ENCODE results near the gene KISS1.
A peak's percentile ranks its signal among the peaks of the same experiment; 100 is the strongest.

The KISS1 gene

GRCh38 chr1:204162494-204163074 lies 33.7 kb downstream of the KISS1 start:
- Mint-ChIP-seq H3K4me1 (ENCODE audit: low read depth) (no peaks in the 10 kb centered on the region), H3K9me3 (ENCODE audit: low read depth) (peaks cover 4% of the 10 kb centered on the region), H3K27ac (no peak overlapping the region), H3K36me3 (peaks cover 2% of the 10 kb centered on the region), H3K27me3 (peaks cover 4% of the 10 kb centered on the region), H3K4me3 (no peak overlapping the region)

- no peak overlapping the region for H3K27ac Mint-ChIP-seq
- no peak overlapping the region for H3K4me3 Mint-ChIP-seq
- H3K9me3 Mint-ChIP-seq (ENCODE audit: low read depth) = no peaks in the 10 kb centered on the region
- H3K36me3 Mint-ChIP-seq = no peaks in the 10 kb centered on the region
- no peaks in the 10 kb centered on the region for H3K4me1 Mint-ChIP-seq (ENCODE audit: low read depth)
- H3K27me3 Mint-ChIP-seq = peaks cover 4% of the 10 kb centered on the region
Observed at GRCh38 chr1:204161609-204162493, 34.4 kb downstream of the KISS1 start.

- Mint-ChIP-seq H3K4me1 (ENCODE audit: low read depth) (no peaks in the 10 kb centered on the region), H3K4me3 (no peak overlapping the region), H3K27ac (no peak overlapping the region), H3K36me3 (no peaks in the 10 kb centered on the region), H3K9me3 (ENCODE audit: low read depth) (no peaks in the 10 kb centered on the region), H3K27me3 (peaks cover 2% of the 10 kb centered on the region)
Observed at GRCh38 chr1:204157962-204158361, 38.3 kb downstream of the KISS1 start.

- no peaks in the 10 kb centered on the region for H3K4me1 Mint-ChIP-seq (ENCODE audit: low read depth)
- H3K9me3 Mint-ChIP-seq (ENCODE audit: low read depth) = no peaks in the 10 kb centered on the region
- H3K4me3 Mint-ChIP-seq = no peak overlapping the region
- no peaks in the 10 kb centered on the region for H3K36me3 Mint-ChIP-seq
- no peaks in the 10 kb centered on the region for H3K27me3 Mint-ChIP-seq
- H3K27ac Mint-ChIP-seq = no peak overlapping the region
Observed at GRCh38 chr1:204155881-204156280, 40.4 kb downstream of the KISS1 start.

- Mint-ChIP-seq H3K4me3 (no peak overlapping the region), H3K27ac (no peak overlapping the region), H3K36me3 (no peaks in the 10 kb centered on the region), H3K4me1 (ENCODE audit: low read depth) (peaks cover 4% of the 10 kb centered on the region), H3K27me3 (no peaks in the 10 kb centered on the region), H3K9me3 (ENCODE audit: low read depth) (no peaks in the 10 kb centered on the region)
Observed at GRCh38 chr1:204154568-204155255, 41.6 kb downstream of the KISS1 start.

- H3K4me3 Mint-ChIP-seq = peak overlapping the region; percentile 20
- H3K27ac Mint-ChIP-seq = no peak overlapping the region
- no peaks in the 10 kb centered on the region for H3K27me3 Mint-ChIP-seq
- H3K9me3 Mint-ChIP-seq (ENCODE audit: low read depth) = no peaks in the 10 kb centered on the region
- peaks cover 4% of the 10 kb centered on the region for H3K4me1 Mint-ChIP-seq (ENCODE audit: low read depth)
- no peaks in the 10 kb centered on the region for H3K36me3 Mint-ChIP-seq
Observed at GRCh38 chr1:204153667-204154066, 42.6 kb downstream of the KISS1 start.

GRCh38 chr1:204152310-204153044 lies 43.8 kb downstream of the KISS1 start:
- H3K27me3 Mint-ChIP-seq = no peaks in the 10 kb centered on the region

GRCh38 chr1:204151552-204152309 lies 44.6 kb downstream of the KISS1 start, which contains the start of gene ETNK2:
Gene ETNK2 (minus strand): TSS chr1:204152044. CDS start chr1:204151852, 192 bp downstream.
- Mint-ChIP-seq H3K4me3 (peak within 1 kb of the TSS; percentile 78), H3K27ac (peak within 1 kb of the TSS; percentile 16), H3K36me3 (no peaks in the 10 kb centered on the region), H3K9me3 (ENCODE audit: low read depth) (no peaks in the 10 kb centered on the region), H3K4me1 (ENCODE audit: low read depth) (peaks cover 4% of the 10 kb centered on the region), H3K27me3 (no peaks in the 10 kb centered on the region)

More at GRCh38 chr1:204152310-204153044, 43.8 kb downstream of the KISS1 start:
- H3K9me3 Mint-ChIP-seq (ENCODE audit: low read depth) = no peaks in the 10 kb centered on the region
- H3K4me3 Mint-ChIP-seq = peak overlapping the region; percentile 71
- H3K27ac Mint-ChIP-seq = peak overlapping the region; percentile 16
- peaks cover 4% of the 10 kb centered on the region for H3K4me1 Mint-ChIP-seq (ENCODE audit: low read depth)
- no peaks in the 10 kb centered on the region for H3K36me3 Mint-ChIP-seq

GRCh38 chr1:204150702-204151551 lies 45.4 kb downstream of the KISS1 start:
- H3K27me3 Mint-ChIP-seq = no peaks in the 10 kb centered on the region

GRCh38 chr1:204149635-204150565 lies 46.4 kb downstream of the KISS1 start:
- H3K27ac Mint-ChIP-seq = no peak overlapping the region
- peaks cover 4% of the 10 kb centered on the region for H3K4me1 Mint-ChIP-seq (ENCODE audit: low read depth)
- H3K36me3 Mint-ChIP-seq = no peaks in the 10 kb centered on the region
- peak overlapping the region; percentile 78 for H3K4me3 Mint-ChIP-seq
- H3K9me3 Mint-ChIP-seq (ENCODE audit: low read depth) = no peaks in the 10 kb centered on the region
- no peaks in the 10 kb centered on the region for H3K27me3 Mint-ChIP-seq

More at GRCh38 chr1:204150702-204151551, 45.4 kb downstream of the KISS1 start:
- H3K27ac Mint-ChIP-seq = no peak overlapping the region
- H3K4me1 Mint-ChIP-seq (ENCODE audit: low read depth) = peaks cover 4% of the 10 kb centered on the region
- H3K4me3 Mint-ChIP-seq = peak overlapping the region; percentile 78
- no peaks in the 10 kb centered on the region for H3K36me3 Mint-ChIP-seq
- no peaks in the 10 kb centered on the region for H3K9me3 Mint-ChIP-seq (ENCODE audit: low read depth)

- H3K27me3 Mint-ChIP-seq = no peaks in the 10 kb centered on the region
- H3K9me3 Mint-ChIP-seq (ENCODE audit: low read depth) = no peaks in the 10 kb centered on the region
- no peak overlapping the region for H3K4me3 Mint-ChIP-seq
- no peak overlapping the region for H3K27ac Mint-ChIP-seq
- no peaks in the 10 kb centered on the region for H3K36me3 Mint-ChIP-seq
- peaks cover 4% of the 10 kb centered on the region for H3K4me1 Mint-ChIP-seq (ENCODE audit: low read depth)
Observed at GRCh38 chr1:204149107-204149506, 47.2 kb downstream of the KISS1 start.
